HEK293 (cell line): ENCODE results near the gene SMC6.

Experiments used
- CTCF ChIA-PET: fragments of 350-600 bp; formaldehyde crosslinking; extraction: SDS; loops from one replicate; lab custom pipeline; 2021; ENCODE audit warnings: antibody characterized with exemption; lab: Yijun Ruan, JAX
- POLR2A ChIA-PET: fragments of 300-600 bp; formaldehyde crosslinking; extraction: SDS; loops from one replicate; lab custom pipeline; 2020; ENCODE audit warnings: antibody characterized with exemption, inconsistent platforms; lab: Yijun Ruan, JAX
- H3K27ac ChIP-seq: fragments of 200-500 bp; sonication (Bioruptor generic); 2 replicates; pipeline ENCODE4 v1.5.1; 2014; ENCODE audit warnings: low read depth, low read length, control low read depth, inconsistent platforms; ENCODE audit errors: extremely low read depth
- H3K36me3 ChIP-seq, 2 experiments: fragments of 200-500 bp in 1 of 2; sonication (Bioruptor generic) in 1 of 2; 1 replicate in 1 of 2; 2 replicates in 1 of 2; pipeline ENCODE4 v1.5.1; 2014 to 2017; ENCODE audit warnings: inconsistent platforms in 2 of 2, low read length in 2 of 2; ENCODE audit not compliant: control insufficient read depth in 2 of 2, insufficient read depth in 1 of 2
- H3K4me1 ChIP-seq: fragments of 200-500 bp; sonication (Bioruptor generic); 2 replicates; pipeline ENCODE4 v1.5.1; 2014; ENCODE audit warnings: mild to moderate bottlenecking, low read length, inconsistent platforms; ENCODE audit not compliant: control insufficient read depth, insufficient read depth
- H3K4me3 ChIP-seq: 2 replicates; pipeline ENCODE4 v1.5.1; 2011; ENCODE audit warnings: low read depth, mild to moderate bottlenecking, control low read depth, low read length, moderate library complexity
- H3K9me3 ChIP-seq: fragments of 200-500 bp; sonication (Bioruptor generic); 2 replicates; pipeline ENCODE4 v1.5.1; 2014; ENCODE audit warnings: low read depth, low read length, inconsistent platforms; ENCODE audit not compliant: control insufficient read depth, insufficient read depth
- GFI1B ChIP-seq: fragments of 450-650 bp; formaldehyde crosslinking; IDR thresholded peaks from 2 replicates; pipeline ENCODE4 v1.5.1; 2016; ENCODE audit warnings: missing biosample characterization, missing genetic modification characterization
- WT1 ChIP-seq: fragments of 450-650 bp; formaldehyde crosslinking; IDR thresholded peaks from 2 replicates; pipeline ENCODE4 v1.5.1; 2016; ENCODE audit warnings: missing biosample characterization, missing genetic modification characterization
- ZBTB17 ChIP-seq: fragments of 450-650 bp; formaldehyde crosslinking; IDR thresholded peaks from 2 replicates; pipeline ENCODE4 v1.5.1; 2016; ENCODE audit warnings: missing biosample characterization, missing genetic modification characterization
- ZFP41 ChIP-seq: fragments of 450-650 bp; formaldehyde crosslinking; IDR thresholded peaks from 2 replicates; pipeline ENCODE4 v1.5.1; 2016; ENCODE audit warnings: missing biosample characterization, missing genetic modification characterization, borderline replicate concordance
- ZNF140 ChIP-seq: fragments of 450-650 bp; formaldehyde crosslinking; IDR thresholded peaks from 2 replicates; pipeline ENCODE4 v1.5.1; 2016; ENCODE audit warnings: missing biosample characterization, missing genetic modification characterization
- ZNF19 ChIP-seq: fragments of 450-650 bp; formaldehyde crosslinking; IDR thresholded peaks from 2 replicates; pipeline ENCODE4; 2016; ENCODE audit warnings: missing biosample characterization, missing genetic modification characterization, low read depth
- ZNF214 ChIP-seq: fragments of 450-650 bp; formaldehyde crosslinking; IDR thresholded peaks from 2 replicates; pipeline ENCODE4 v1.5.1; 2017; ENCODE audit warnings: missing biosample characterization, mild to moderate bottlenecking, missing genetic modification characterization, borderline replicate concordance
- ZNF24 ChIP-seq: fragments of 450-650 bp; formaldehyde crosslinking; IDR thresholded peaks from 2 replicates; pipeline ENCODE4 v1.5.1; 2016; ENCODE audit warnings: missing biosample characterization, missing genetic modification characterization
- ZNF292 ChIP-seq: fragments of 450-650 bp; formaldehyde crosslinking; IDR thresholded peaks from 2 replicates; pipeline ENCODE4 v1.5.1; 2016; ENCODE audit warnings: low read depth, missing biosample characterization, missing genetic modification characterization, borderline replicate concordance
- ZNF350 ChIP-seq: fragments of 450-650 bp; formaldehyde crosslinking; IDR thresholded peaks from 2 replicates; pipeline ENCODE4 v1.5.0; 2017; ENCODE audit warnings: missing biosample characterization, mild to moderate bottlenecking, missing genetic modification characterization
- ZNF391 ChIP-seq: fragments of 450-650 bp; formaldehyde crosslinking; IDR thresholded peaks from 2 replicates; pipeline ENCODE4 v1.5.1; 2016; ENCODE audit warnings: low read depth, missing biosample characterization, missing genetic modification characterization, borderline replicate concordance
- ZNF423 ChIP-seq: fragments of 450-650 bp; formaldehyde crosslinking; IDR thresholded peaks from 2 replicates; pipeline ENCODE4 v1.5.1; 2016; ENCODE audit warnings: missing biosample characterization, missing genetic modification characterization
- ZNF501 ChIP-seq: fragments of 450-650 bp; formaldehyde crosslinking; IDR thresholded peaks from 2 replicates; pipeline ENCODE4 v1.5.1; 2016; ENCODE audit warnings: missing biosample characterization, missing genetic modification characterization
- ZNF521 ChIP-seq: fragments of 450-650 bp; formaldehyde crosslinking; IDR thresholded peaks from 2 replicates; pipeline ENCODE4 v1.5.1; 2017; ENCODE audit warnings: missing biosample characterization, mild to moderate bottlenecking, missing genetic modification characterization
- ZNF548 ChIP-seq: fragments of 450-650 bp; formaldehyde crosslinking; IDR thresholded peaks from 2 replicates; pipeline ENCODE4 v1.5.1; 2016; ENCODE audit warnings: missing biosample characterization, missing genetic modification characterization
- ZNF658 ChIP-seq: fragments of 450-650 bp; formaldehyde crosslinking; IDR thresholded peaks from 2 replicates; pipeline ENCODE4; 2016; ENCODE audit warnings: missing biosample characterization, missing genetic modification characterization
- TF ChIP-seq, protein P1 (sequence below): fragments of 450-650 bp; formaldehyde crosslinking; IDR thresholded peaks from 2 replicates; pipeline ENCODE4 v1.5.1; 2017; ENCODE audit warnings: missing biosample characterization, missing genetic modification characterization
- TF ChIP-seq, protein P2 (sequence below): fragments of 450-650 bp; formaldehyde crosslinking; conservative IDR thresholded peaks from 2 replicates; pipeline ENCODE4 v1.5.1; 2016; ENCODE audit warnings: low read depth, missing biosample characterization, missing genetic modification characterization
- TF ChIP-seq, protein P3 (sequence below): fragments of 450-650 bp; formaldehyde crosslinking; IDR thresholded peaks from 2 replicates; pipeline ENCODE4 v1.5.1; 2016; ENCODE audit warnings: missing biosample characterization, missing genetic modification characterization

SMC6 gene

DNA sequence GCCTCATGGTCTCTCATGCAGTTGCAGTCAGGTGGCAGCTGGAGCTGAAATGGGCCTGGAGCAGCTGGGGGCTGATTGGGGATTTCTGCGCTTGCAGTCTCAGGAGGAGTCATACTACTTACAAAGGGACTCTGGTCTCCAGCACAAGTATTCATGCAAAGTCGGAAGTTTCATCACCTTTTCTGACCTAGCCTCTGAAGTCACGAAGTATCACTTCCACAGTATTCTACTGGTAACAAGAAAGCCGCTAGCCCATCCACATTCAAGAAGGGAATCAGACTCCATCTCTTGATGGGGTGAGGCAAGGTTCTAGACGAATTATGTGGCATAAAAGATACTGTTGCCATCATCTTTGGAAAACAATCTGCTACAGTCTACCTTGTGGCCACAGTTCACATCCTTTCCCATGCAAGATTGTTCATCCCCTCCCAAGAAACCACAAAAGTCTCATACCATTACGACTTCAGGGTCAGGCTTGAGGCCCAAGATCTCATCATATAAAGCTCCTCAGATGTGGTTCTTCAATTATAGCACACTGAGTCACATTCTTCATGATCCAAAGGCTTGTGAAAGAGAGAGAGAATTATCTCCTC, 95.3 kb downstream of the SMC6 start (continued):
- no peak for TF ChIP-seq ZBTB17
- TF ChIP-seq ZNF658 (tag by site-specific recombination): no peak
- TF ChIP-seq ZNF501: no peak
- TF ChIP-seq, all 188 proteins: peak for 0

DNA sequence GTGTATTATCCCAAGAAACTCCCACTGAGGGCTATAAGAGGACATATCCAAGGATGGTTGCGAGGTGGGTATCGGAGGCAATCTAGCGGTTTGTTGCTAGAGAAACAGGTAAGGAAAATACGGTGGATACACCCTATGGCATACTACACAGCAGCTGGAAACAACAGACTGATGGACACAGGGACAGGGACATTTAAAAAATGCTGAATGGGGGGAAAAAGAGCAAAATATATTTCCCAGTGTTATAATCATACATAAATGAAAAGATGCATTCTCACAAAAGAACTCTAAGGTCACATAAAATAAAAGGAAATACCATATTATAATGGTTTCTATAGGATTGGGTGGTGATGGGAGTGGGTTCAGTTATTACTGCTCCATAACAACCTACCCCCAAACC, 95.9 kb downstream of the SMC6 start:
- no peak overlapping the region for H3K27ac ChIP-seq
- no peak overlapping the region for H3K4me3 ChIP-seq
- no peaks in the 10 kb centered on the region for H3K9me3 ChIP-seq
- H3K4me1 ChIP-seq: no peaks in the 10 kb centered on the region
- no peak for TF ChIP-seq ZNF214 (tag by site-specific recombination)
- no peak for TF ChIP-seq ZNF292 (tag by site-specific recombination)
- TF ChIP-seq, protein P1, sequence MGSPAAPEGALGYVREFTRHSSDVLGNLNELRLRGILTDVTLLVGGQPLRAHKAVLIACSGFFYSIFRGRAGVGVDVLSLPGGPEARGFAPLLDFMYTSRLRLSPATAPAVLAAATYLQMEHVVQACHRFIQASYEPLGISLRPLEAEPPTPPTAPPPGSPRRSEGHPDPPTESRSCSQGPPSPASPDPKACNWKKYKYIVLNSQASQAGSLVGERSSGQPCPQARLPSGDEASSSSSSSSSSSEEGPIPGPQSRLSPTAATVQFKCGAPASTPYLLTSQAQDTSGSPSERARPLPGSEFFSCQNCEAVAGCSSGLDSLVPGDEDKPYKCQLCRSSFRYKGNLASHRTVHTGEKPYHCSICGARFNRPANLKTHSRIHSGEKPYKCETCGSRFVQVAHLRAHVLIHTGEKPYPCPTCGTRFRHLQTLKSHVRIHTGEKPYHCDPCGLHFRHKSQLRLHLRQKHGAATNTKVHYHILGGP: no peak
- no peak for TF ChIP-seq ZNF19 (tag by site-specific recombination)
- TF ChIP-seq ZNF140 (tag by site-specific recombination): no peak
- TF ChIP-seq ZNF548 (tag by site-specific recombination): no peak
- no peak for TF ChIP-seq ZNF350 (tag by site-specific recombination)
- TF ChIP-seq GFI1B: no peak
- TF ChIP-seq ZNF521 (tag by site-specific recombination): no peak
- TF ChIP-seq, protein P2, sequence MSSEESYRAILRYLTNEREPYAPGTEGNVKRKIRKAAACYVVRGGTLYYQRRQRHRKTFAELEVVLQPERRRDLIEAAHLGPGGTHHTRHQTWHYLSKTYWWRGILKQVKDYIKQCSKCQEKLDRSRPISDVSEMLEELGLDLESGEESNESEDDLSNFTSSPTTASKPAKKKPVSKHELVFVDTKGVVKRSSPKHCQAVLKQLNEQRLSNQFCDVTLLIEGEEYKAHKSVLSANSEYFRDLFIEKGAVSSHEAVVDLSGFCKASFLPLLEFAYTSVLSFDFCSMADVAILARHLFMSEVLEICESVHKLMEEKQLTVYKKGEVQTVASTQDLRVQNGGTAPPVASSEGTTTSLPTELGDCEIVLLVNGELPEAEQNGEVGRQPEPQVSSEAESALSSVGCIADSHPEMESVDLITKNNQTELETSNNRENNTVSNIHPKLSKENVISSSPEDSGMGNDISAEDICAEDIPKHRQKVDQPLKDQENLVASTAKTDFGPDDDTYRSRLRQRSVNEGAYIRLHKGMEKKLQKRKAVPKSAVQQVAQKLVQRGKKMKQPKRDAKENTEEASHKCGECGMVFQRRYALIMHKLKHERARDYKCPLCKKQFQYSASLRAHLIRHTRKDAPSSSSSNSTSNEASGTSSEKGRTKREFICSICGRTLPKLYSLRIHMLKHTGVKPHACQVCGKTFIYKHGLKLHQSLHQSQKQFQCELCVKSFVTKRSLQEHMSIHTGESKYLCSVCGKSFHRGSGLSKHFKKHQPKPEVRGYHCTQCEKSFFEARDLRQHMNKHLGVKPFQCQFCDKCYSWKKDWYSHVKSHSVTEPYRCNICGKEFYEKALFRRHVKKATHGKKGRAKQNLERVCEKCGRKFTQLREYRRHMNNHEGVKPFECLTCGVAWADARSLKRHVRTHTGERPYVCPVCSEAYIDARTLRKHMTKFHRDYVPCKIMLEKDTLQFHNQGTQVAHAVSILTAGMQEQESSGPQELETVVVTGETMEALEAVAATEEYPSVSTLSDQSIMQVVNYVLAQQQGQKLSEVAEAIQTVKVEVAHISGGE (tag by site-specific recombination): no peak
- ChIA-PET CTCF (interaction anchor here (0.6 to 1.0 kb wide), 2 partner anchors 34 to 76 kb away, joined by 3 to 4 read pairs; no protein-coding TSS in a partner anchor), POLR2A (no interaction called here)
- H3K36me3 ChIP-seq: peaks cover 4 to 12% of the 10 kb centered on the region in 2 experiments; a peak in 2 of 3 replicates

DNA sequence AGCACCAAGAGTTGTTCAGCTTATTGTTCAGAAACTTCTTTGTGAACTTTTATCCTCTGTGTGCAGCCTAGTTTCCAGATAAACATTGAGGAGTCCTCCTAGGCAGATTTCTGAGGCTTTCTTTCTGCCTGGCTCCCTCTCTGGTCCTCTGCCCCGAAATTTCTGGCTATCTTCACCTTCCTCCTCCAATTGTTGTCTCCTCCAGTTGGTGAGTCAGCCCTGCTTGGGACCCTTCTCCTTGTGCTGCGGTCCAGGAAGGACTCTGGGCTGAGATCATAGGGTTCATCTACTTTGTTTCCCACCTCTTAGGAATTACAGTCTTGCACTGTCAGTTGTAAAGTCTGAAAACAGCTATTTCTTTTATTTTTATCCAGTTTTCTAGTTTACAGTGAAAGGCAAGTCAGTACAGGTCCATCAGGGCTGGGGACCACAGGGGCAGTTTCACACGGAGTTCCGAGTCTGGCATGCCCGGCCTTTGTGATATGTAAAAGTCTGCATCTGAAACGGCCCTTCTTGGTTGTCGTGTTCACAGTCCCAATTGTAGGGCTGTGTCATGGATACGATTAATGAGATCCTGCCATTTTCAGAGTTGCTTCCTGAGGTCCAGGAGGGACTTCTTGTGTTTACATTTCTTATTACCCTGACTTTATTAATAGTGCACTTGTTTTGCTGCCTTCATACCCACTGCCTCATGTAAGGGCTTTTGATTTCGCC, 100.8 kb downstream of the SMC6 start:
- ChIA-PET POLR2A (no interaction called here), CTCF (no interaction called here)
- Histone ChIP-seq H3K36me3 (no peaks in the 10 kb centered on the region), H3K9me3 (no peaks in the 10 kb centered on the region), H3K4me1 (no peaks in the 10 kb centered on the region), H3K4me3 (no peak overlapping the region), H3K27ac (no peak overlapping the region)
- TF ChIP-seq ZNF423 (tag by site-specific recombination) (no peak), ZFP41 (tag by site-specific recombination) (no peak)
- TF ChIP-seq, all 188 proteins: peak for 0

DNA sequence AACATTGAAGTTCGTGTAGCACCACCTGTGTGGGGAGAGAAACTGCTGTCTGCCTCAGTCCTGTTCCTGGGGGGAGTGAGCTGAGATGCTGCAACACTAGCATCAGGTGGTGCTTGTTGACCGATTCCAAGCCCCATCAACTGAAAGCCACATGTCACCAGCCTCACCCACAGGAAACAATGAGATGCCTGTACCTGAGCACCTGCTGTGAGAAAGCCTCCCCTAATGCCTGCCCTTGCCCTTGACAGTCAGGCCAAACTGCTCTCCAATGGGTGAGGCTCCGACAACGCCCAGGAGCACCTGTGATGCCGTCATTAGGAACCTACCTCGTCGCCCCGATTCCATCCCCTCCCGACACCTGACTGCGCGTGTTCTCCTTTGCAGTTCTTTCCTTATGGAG, 104.6 kb downstream of the SMC6 start:
- CTCF ChIA-PET: no interaction called here
- POLR2A ChIA-PET: no interaction called here
- Histone ChIP-seq H3K27ac (no peak overlapping the region), H3K36me3 (no peaks in the 10 kb centered on the region), H3K4me1 (peaks cover 5% of the 10 kb centered on the region), H3K9me3 (no peaks in the 10 kb centered on the region), H3K4me3 (no peak overlapping the region)
- TF ChIP-seq ZNF24 (tag by site-specific recombination) (no peak), ZNF391 (no peak), WT1 (no peak)
- TF ChIP-seq, protein P3, sequence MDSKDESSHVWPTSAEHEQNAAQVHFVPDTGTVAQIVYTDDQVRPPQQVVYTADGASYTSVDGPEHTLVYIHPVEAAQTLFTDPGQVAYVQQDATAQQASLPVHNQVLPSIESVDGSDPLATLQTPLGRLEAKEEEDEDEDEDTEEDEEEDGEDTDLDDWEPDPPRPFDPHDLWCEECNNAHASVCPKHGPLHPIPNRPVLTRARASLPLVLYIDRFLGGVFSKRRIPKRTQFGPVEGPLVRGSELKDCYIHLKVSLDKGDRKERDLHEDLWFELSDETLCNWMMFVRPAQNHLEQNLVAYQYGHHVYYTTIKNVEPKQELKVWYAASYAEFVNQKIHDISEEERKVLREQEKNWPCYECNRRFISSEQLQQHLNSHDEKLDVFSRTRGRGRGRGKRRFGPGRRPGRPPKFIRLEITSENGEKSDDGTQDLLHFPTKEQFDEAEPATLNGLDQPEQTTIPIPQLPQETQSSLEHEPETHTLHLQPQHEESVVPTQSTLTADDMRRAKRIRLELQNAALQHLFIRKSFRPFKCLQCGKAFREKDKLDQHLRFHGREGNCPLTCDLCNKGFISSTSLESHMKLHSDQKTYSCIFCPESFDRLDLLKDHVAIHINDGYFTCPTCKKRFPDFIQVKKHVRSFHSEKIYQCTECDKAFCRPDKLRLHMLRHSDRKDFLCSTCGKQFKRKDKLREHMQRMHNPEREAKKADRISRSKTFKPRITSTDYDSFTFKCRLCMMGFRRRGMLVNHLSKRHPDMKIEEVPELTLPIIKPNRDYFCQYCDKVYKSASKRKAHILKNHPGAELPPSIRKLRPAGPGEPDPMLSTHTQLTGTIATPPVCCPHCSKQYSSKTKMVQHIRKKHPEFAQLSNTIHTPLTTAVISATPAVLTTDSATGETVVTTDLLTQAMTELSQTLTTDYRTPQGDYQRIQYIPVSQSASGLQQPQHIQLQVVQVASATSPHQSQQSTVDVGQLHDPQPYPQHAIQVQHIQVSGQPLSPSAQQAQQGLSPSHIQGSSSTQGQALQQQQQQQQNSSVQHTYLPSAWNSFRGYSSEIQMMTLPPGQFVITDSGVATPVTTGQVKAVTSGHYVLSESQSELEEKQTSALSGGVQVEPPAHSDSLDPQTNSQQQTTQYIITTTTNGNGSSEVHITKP (tag by site-specific recombination): no peak
